ENCODE data around the gene CORIN.
"Not testable (repeated sequence)": the region's sequence is repeated elsewhere in the genome, so short reads cannot be mapped to it uniquely, and the experiment has no call there.

The CORIN gene

GRCh38 chr4:47706352-47706751 is 131.5 kb downstream of the CORIN start:
- H3K27me3 ChIP-seq (ENCODE audit: control insufficient read depth, insufficient read depth, low read length); H3K4me3 ChIP-seq (ENCODE audit: low read depth, low read length); H3K27ac ChIP-seq (ENCODE audit: low read depth, low read length); H3K9me3 ChIP-seq (ENCODE audit: control insufficient read depth, insufficient read depth, low read length); H3K9ac ChIP-seq (ENCODE audit: low read depth, low read length); H3K36me3 ChIP-seq (ENCODE audit: control insufficient read depth, insufficient read depth, low read length); H3K4me1 ChIP-seq (ENCODE audit: control insufficient read depth, insufficient read depth, low read length): not testable (repeated sequence)

GRCh38 chr4:47705326-47705981 is 132.4 kb downstream of the CORIN start:
- H3K9ac ChIP-seq (ENCODE audit: low read depth, low read length), result no peak overlapping the region
- H3K27me3 ChIP-seq (ENCODE audit: control insufficient read depth, insufficient read depth, low read length), result no peaks in the 10 kb centered on the region
- no peaks in the 10 kb centered on the region for H3K4me1 ChIP-seq (ENCODE audit: control insufficient read depth, insufficient read depth, low read length)
- no peaks in the 10 kb centered on the region for H3K9me3 ChIP-seq (ENCODE audit: control insufficient read depth, insufficient read depth, low read length)
- H3K4me3 ChIP-seq (ENCODE audit: low read depth, low read length), result no peak overlapping the region
- H3K27ac ChIP-seq (ENCODE audit: low read depth, low read length), result no peak overlapping the region
- no peaks in the 10 kb centered on the region for H3K36me3 ChIP-seq (ENCODE audit: control insufficient read depth, insufficient read depth, low read length)

- no peaks in the 10 kb centered on the region for H3K36me3 ChIP-seq (ENCODE audit: control insufficient read depth, insufficient read depth, low read length)
- H3K9ac ChIP-seq (ENCODE audit: low read depth, low read length), result no peak overlapping the region
- no peak overlapping the region for H3K27ac ChIP-seq (ENCODE audit: low read depth, low read length)
- H3K9me3 ChIP-seq (ENCODE audit: control insufficient read depth, insufficient read depth, low read length), result no peaks in the 10 kb centered on the region
- no peak overlapping the region for H3K4me3 ChIP-seq (ENCODE audit: low read depth, low read length)
- no peaks in the 10 kb centered on the region for H3K27me3 ChIP-seq (ENCODE audit: control insufficient read depth, insufficient read depth, low read length)
- no peaks in the 10 kb centered on the region for H3K4me1 ChIP-seq (ENCODE audit: control insufficient read depth, insufficient read depth, low read length)
Observed at GRCh38 chr4:47704693-47705325, 133.1 kb downstream of the CORIN start.

- no peaks in the 10 kb centered on the region for H3K9me3 ChIP-seq (ENCODE audit: control insufficient read depth, insufficient read depth, low read length)
- H3K9ac ChIP-seq (ENCODE audit: low read depth, low read length), result no peak overlapping the region
- H3K27me3 ChIP-seq (ENCODE audit: control insufficient read depth, insufficient read depth, low read length), result no peaks in the 10 kb centered on the region
- no peak overlapping the region for H3K27ac ChIP-seq (ENCODE audit: low read depth, low read length)
- no peaks in the 10 kb centered on the region for H3K4me1 ChIP-seq (ENCODE audit: control insufficient read depth, insufficient read depth, low read length)
- H3K4me3 ChIP-seq (ENCODE audit: low read depth, low read length), result no peak overlapping the region
- no peaks in the 10 kb centered on the region for H3K36me3 ChIP-seq (ENCODE audit: control insufficient read depth, insufficient read depth, low read length)
Observed at GRCh38 chr4:47703956-47704355, 133.9 kb downstream of the CORIN start.

GRCh38 chr4:47703008-47703407 is 134.9 kb downstream of the CORIN start:
- Histone ChIP-seq H3K4me1 (ENCODE audit: control insufficient read depth, insufficient read depth, low read length) (no peaks in the 10 kb centered on the region), H3K9me3 (ENCODE audit: control insufficient read depth, insufficient read depth, low read length) (no peaks in the 10 kb centered on the region), H3K27me3 (ENCODE audit: control insufficient read depth, insufficient read depth, low read length) (no peaks in the 10 kb centered on the region), H3K27ac (ENCODE audit: low read depth, low read length) (no peak overlapping the region), H3K9ac (ENCODE audit: low read depth, low read length) (no peak overlapping the region), H3K36me3 (ENCODE audit: control insufficient read depth, insufficient read depth, low read length) (no peaks in the 10 kb centered on the region), H3K4me3 (ENCODE audit: low read depth, low read length) (no peak overlapping the region)

- Histone ChIP-seq H3K36me3 (ENCODE audit: control insufficient read depth, insufficient read depth, low read length) (no peaks in the 10 kb centered on the region), H3K4me1 (ENCODE audit: control insufficient read depth, insufficient read depth, low read length) (no peaks in the 10 kb centered on the region), H3K9ac (ENCODE audit: low read depth, low read length) (no peak overlapping the region), H3K27me3 (ENCODE audit: control insufficient read depth, insufficient read depth, low read length) (no peaks in the 10 kb centered on the region), H3K27ac (ENCODE audit: low read depth, low read length) (no peak overlapping the region), H3K9me3 (ENCODE audit: control insufficient read depth, insufficient read depth, low read length) (no peaks in the 10 kb centered on the region), H3K4me3 (ENCODE audit: low read depth, low read length) (no peak overlapping the region)
Observed at GRCh38 chr4:47701286-47701685, 136.6 kb downstream of the CORIN start.

- H3K27me3 ChIP-seq (ENCODE audit: control insufficient read depth, insufficient read depth, low read length), result no peaks in the 10 kb centered on the region
- H3K36me3 ChIP-seq (ENCODE audit: control insufficient read depth, insufficient read depth, low read length), result no peaks in the 10 kb centered on the region
- no peak overlapping the region for H3K27ac ChIP-seq (ENCODE audit: low read depth, low read length)
- no peak overlapping the region for H3K9ac ChIP-seq (ENCODE audit: low read depth, low read length)
- no peak overlapping the region for H3K4me3 ChIP-seq (ENCODE audit: low read depth, low read length)
- H3K4me1 ChIP-seq (ENCODE audit: control insufficient read depth, insufficient read depth, low read length), result no peaks in the 10 kb centered on the region
- no peaks in the 10 kb centered on the region for H3K9me3 ChIP-seq (ENCODE audit: control insufficient read depth, insufficient read depth, low read length)
Observed at GRCh38 chr4:47698837-47699236, 139.0 kb downstream of the CORIN start.

GRCh38 chr4:47696823-47697222 is 141.0 kb downstream of the CORIN start:
- Histone ChIP-seq H3K27ac (ENCODE audit: low read depth, low read length) (no peak overlapping the region), H3K36me3 (ENCODE audit: control insufficient read depth, insufficient read depth, low read length) (no peaks in the 10 kb centered on the region), H3K4me1 (ENCODE audit: control insufficient read depth, insufficient read depth, low read length) (no peaks in the 10 kb centered on the region), H3K27me3 (ENCODE audit: control insufficient read depth, insufficient read depth, low read length) (no peaks in the 10 kb centered on the region), H3K4me3 (ENCODE audit: low read depth, low read length) (no peak overlapping the region), H3K9ac (ENCODE audit: low read depth, low read length) (no peak overlapping the region), H3K9me3 (ENCODE audit: control insufficient read depth, insufficient read depth, low read length) (no peaks in the 10 kb centered on the region)

GRCh38 chr4:47695260-47695659 is 142.6 kb downstream of the CORIN start:
- no peaks in the 10 kb centered on the region for H3K9me3 ChIP-seq (ENCODE audit: control insufficient read depth, insufficient read depth, low read length)
- no peaks in the 10 kb centered on the region for H3K4me1 ChIP-seq (ENCODE audit: control insufficient read depth, insufficient read depth, low read length)
- H3K27me3 ChIP-seq (ENCODE audit: control insufficient read depth, insufficient read depth, low read length), result no peaks in the 10 kb centered on the region
- H3K4me3 ChIP-seq (ENCODE audit: low read depth, low read length), result no peak overlapping the region
- H3K9ac ChIP-seq (ENCODE audit: low read depth, low read length), result no peak overlapping the region
- H3K36me3 ChIP-seq (ENCODE audit: control insufficient read depth, insufficient read depth, low read length), result no peaks in the 10 kb centered on the region
- no peak overlapping the region for H3K27ac ChIP-seq (ENCODE audit: low read depth, low read length)

- H3K36me3 ChIP-seq (ENCODE audit: control insufficient read depth, insufficient read depth, low read length), result no peaks in the 10 kb centered on the region
- H3K27me3 ChIP-seq (ENCODE audit: control insufficient read depth, insufficient read depth, low read length), result no peaks in the 10 kb centered on the region
- no peak overlapping the region for H3K4me3 ChIP-seq (ENCODE audit: low read depth, low read length)
- no peaks in the 10 kb centered on the region for H3K9me3 ChIP-seq (ENCODE audit: control insufficient read depth, insufficient read depth, low read length)
- H3K4me1 ChIP-seq (ENCODE audit: control insufficient read depth, insufficient read depth, low read length), result no peaks in the 10 kb centered on the region
- no peak overlapping the region for H3K27ac ChIP-seq (ENCODE audit: low read depth, low read length)
- no peak overlapping the region for H3K9ac ChIP-seq (ENCODE audit: low read depth, low read length)
Observed at GRCh38 chr4:47694322-47694721, 143.5 kb downstream of the CORIN start.

- Histone ChIP-seq H3K27ac (ENCODE audit: low read depth, low read length) (no peak overlapping the region), H3K9me3 (ENCODE audit: control insufficient read depth, insufficient read depth, low read length) (no peaks in the 10 kb centered on the region), H3K4me1 (ENCODE audit: control insufficient read depth, insufficient read depth, low read length) (no peaks in the 10 kb centered on the region), H3K4me3 (ENCODE audit: low read depth, low read length) (no peak overlapping the region), H3K27me3 (ENCODE audit: control insufficient read depth, insufficient read depth, low read length) (no peaks in the 10 kb centered on the region), H3K9ac (ENCODE audit: low read depth, low read length) (no peak overlapping the region), H3K36me3 (ENCODE audit: control insufficient read depth, insufficient read depth, low read length) (no peaks in the 10 kb centered on the region)
Observed at GRCh38 chr4:47692691-47693090, 145.2 kb downstream of the CORIN start.

Data from HUES48 (cell line).